Left ventricle myocardium inferior (tissue), 1 donor: ENCODE measurements around the gene FNDC11. TPM values are rescaled to one million over a fixed set of nuclear protein-coding genes. Genes with fewer than 3 reads are reported as not detected.
"Not testable (repeated sequence)": the region's sequence is repeated elsewhere in the genome, so short reads cannot be mapped to it uniquely, and the experiment has no call there.

ENCODE experiments used
- DNase-seq: peaks from one replicate; pipeline ENCODE4 v3.0.0-alpha.2; 2020
- H3K27ac ChIP-seq: fragments of 200-600 bp; replicated peaks from 2 replicates; pipeline ENCODE4 v1.8.0; 2021
- H3K27me3 ChIP-seq: fragments of 200-600 bp; 2 replicates; pipeline ENCODE4 v1.8.0; 2021; ENCODE audit warnings: low read depth
- H3K36me3 ChIP-seq: fragments of 200-600 bp; 2 replicates; pipeline ENCODE4 v1.8.0; 2021
- H3K4me1 ChIP-seq: fragments of 200-600 bp; 2 replicates; pipeline ENCODE4 v1.8.0; 2021
- H3K4me3 ChIP-seq: fragments of 200-600 bp; 2 replicates; pipeline ENCODE4 v1.8.0; 2021; ENCODE audit warnings: mild to moderate bottlenecking, moderate library complexity
- H3K9me3 ChIP-seq: fragments of 200-600 bp; replicated peaks from 2 replicates; pipeline ENCODE4 v1.8.0; 2021
- CTCF ChIP-seq: fragments of 200-600 bp; IDR thresholded peaks from 2 replicates; pipeline ENCODE4 v1.8.0; 2021; ENCODE audit warnings: antibody characterized with exemption, mild to moderate bottlenecking, borderline replicate concordance
- intact Hi-C: fragments of 100-400 bp; cut with micrococcal nuclease; formaldehyde crosslinking; loops from one replicate; pipeline ENCODE4 v1.11.0; 2022
- total RNA-seq: library from RNA; stranded (reverse); fragmentation: NEBNext Ultra II Directional; extraction: Animal tissue kit (Norgen Biotek cat#: 25700); gene quantifications from one replicate; pipeline ENCODE4 v1.2.1, GENCODE V29; 2021
- donor health status: DM: no; HTN: yes; CAD: no; lungs with severe emphysema.

Gene FNDC11
- total RNA-seq, 1 donor from 2014 or later: 0.14 TPM

GRCh38 chr20:63508072-63508768 lies 45.7 kb upstream of the FNDC11 start:
- intact Hi-C loops: no loop called here
- H3K27me3 ChIP-seq: peaks cover 17% of the 10 kb centered on the region
- H3K4me3 ChIP-seq: no peak overlapping the region
- peaks cover 10% of the 10 kb centered on the region for H3K4me1 ChIP-seq
- TF ChIP-seq CTCF: no peak
- DNase-seq: no peak
- H3K36me3 ChIP-seq: no peaks in the 10 kb centered on the region
- H3K9me3 ChIP-seq: peaks cover 23% of the 10 kb centered on the region
- H3K27ac ChIP-seq: no peak overlapping the region

- peaks cover 22% of the 10 kb centered on the region for H3K9me3 ChIP-seq
- no peak overlapping the region for H3K4me3 ChIP-seq
- no peak for TF ChIP-seq CTCF
- peaks cover 16% of the 10 kb centered on the region for H3K27me3 ChIP-seq
- intact Hi-C loops: no loop called here
- peaks cover 10% of the 10 kb centered on the region for H3K4me1 ChIP-seq
- no peaks in the 10 kb centered on the region for H3K36me3 ChIP-seq
- peak overlapping the region; percentile 47 for H3K27ac ChIP-seq
- no peak for DNase-seq
Observed at GRCh38 chr20:63509088-63509564, 44.8 kb upstream of the FNDC11 start.

GRCh38 chr20:63513207-63513606 lies 40.8 kb upstream of the FNDC11 start:
- Histone ChIP-seq H3K4me1 (peaks cover 10% of the 10 kb centered on the region), H3K27me3 (peaks cover 3% of the 10 kb centered on the region), H3K36me3 (no peaks in the 10 kb centered on the region), H3K9me3 (no peaks in the 10 kb centered on the region), H3K4me3 (no peak overlapping the region), H3K27ac (no peak overlapping the region)
- intact Hi-C loops: no loop called here
- TF ChIP-seq CTCF: no peak
- no peak for DNase-seq

GRCh38 chr20:63514520-63514919 lies 39.4 kb upstream of the FNDC11 start:
- DNase-seq, H3K4me3 ChIP-seq, H3K27ac ChIP-seq, H3K9me3 ChIP-seq, H3K36me3 ChIP-seq, intact Hi-C loops, H3K27me3 ChIP-seq: not testable (repeated sequence)
- H3K4me1 ChIP-seq: peaks cover 14% of the 10 kb centered on the region

GRCh38 chr20:63517376-63518309 lies 36.3 kb upstream of the FNDC11 start:
- Histone ChIP-seq H3K36me3 (peaks cover 7% of the 10 kb centered on the region), H3K27ac (no peak overlapping the region), H3K27me3 (no peaks in the 10 kb centered on the region), H3K4me1 (peaks cover 38% of the 10 kb centered on the region), H3K4me3 (no peak overlapping the region), H3K9me3 (no peaks in the 10 kb centered on the region)
- intact Hi-C loops: no loop called here
- TF ChIP-seq CTCF: no peak
- no peak for DNase-seq
